NB4 (cell line): Measurements from ENCODE around the gene SERPINA1.

Experiments
- POLR2A ChIP-seq: IDR thresholded peaks from 2 replicates; pipeline ENCODE4 v1.6.1; 2011; ENCODE audit warnings: mild to moderate bottlenecking; ENCODE audit not compliant: insufficient read length; ENCODE audit errors: extremely low read depth
- TF ChIP-seq, protein P1 (sequence below): IDR thresholded peaks from one replicate; pipeline ENCODE4 v1.5.1; 2012; ENCODE audit warnings: low read depth, low read length

DNA sequence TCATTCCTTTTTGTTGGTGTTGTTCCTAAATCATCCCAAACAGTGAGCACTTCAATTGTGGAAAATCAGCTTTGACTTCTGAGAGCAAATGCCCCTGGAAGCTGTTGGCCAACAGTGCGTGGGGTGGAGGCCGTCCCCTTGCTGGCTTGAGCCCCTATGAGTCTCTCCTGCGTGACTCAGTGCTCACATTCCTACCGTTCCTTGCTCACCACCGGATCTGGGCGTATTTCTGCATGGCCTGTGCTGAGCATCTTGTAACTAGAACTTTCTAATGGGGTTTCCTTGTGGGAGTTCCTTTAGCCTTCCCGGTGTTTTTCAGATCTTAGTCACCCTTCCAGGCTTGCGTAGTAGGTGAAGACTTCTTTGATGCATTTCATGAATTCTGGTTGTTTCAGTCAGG, 14.7 kb downstream of the SERPINA1 start:
- TF ChIP-seq, protein P1, sequence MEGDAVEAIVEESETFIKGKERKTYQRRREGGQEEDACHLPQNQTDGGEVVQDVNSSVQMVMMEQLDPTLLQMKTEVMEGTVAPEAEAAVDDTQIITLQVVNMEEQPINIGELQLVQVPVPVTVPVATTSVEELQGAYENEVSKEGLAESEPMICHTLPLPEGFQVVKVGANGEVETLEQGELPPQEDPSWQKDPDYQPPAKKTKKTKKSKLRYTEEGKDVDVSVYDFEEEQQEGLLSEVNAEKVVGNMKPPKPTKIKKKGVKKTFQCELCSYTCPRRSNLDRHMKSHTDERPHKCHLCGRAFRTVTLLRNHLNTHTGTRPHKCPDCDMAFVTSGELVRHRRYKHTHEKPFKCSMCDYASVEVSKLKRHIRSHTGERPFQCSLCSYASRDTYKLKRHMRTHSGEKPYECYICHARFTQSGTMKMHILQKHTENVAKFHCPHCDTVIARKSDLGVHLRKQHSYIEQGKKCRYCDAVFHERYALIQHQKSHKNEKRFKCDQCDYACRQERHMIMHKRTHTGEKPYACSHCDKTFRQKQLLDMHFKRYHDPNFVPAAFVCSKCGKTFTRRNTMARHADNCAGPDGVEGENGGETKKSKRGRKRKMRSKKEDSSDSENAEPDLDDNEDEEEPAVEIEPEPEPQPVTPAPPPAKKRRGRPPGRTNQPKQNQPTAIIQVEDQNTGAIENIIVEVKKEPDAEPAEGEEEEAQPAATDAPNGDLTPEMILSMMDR: no peak
- no peak for TF ChIP-seq POLR2A
